OCI-LY3 (cell line): Measurements from ENCODE around the gene ADD2.

Experiments
- H2AFZ ChIP-seq: fragments of 200-600, 300-600 bp; shearing (Covaris generic); 2 replicates; pipeline ENCODE4 v1.6.0; 2014; ENCODE audit warnings: antibody characterized with exemption, low read depth, low read length
- H3K27ac ChIP-seq: fragments of 200-600, 300-600 bp; sonication (generic); 2 replicates; pipeline ENCODE4 v1.5.1; 2014; ENCODE audit warnings: mild to moderate bottlenecking, low read length, moderate library complexity, mixed read lengths
- H3K27me3 ChIP-seq: fragments of 200-600, 300-600 bp; sonication (generic); 2 replicates; pipeline ENCODE4 v1.6.1; 2014; ENCODE audit warnings: low read depth, low read length, mixed read lengths
- H3K36me3 ChIP-seq: fragments of 200-600, 300-600 bp; sonication (generic); replicated peaks from 2 replicates; pipeline ENCODE3; 2014; ENCODE audit warnings: low read depth, low read length, mixed read lengths
- H3K4me1 ChIP-seq: fragments of 300-600, 200-600 bp; sonication (generic); 2 replicates; pipeline ENCODE4 v1.6.1; 2014; ENCODE audit warnings: low read length, mixed read lengths
- H3K4me2 ChIP-seq: fragments of 200-600, 300-600 bp; sonication (generic); 2 replicates; pipeline ENCODE4 v1.6.1; 2014; ENCODE audit warnings: low read length, mixed read lengths
- H3K4me3 ChIP-seq: fragments of 300-600, 200-600 bp; sonication (generic); 2 replicates; pipeline ENCODE4 v1.5.1; 2014; ENCODE audit warnings: antibody characterized with exemption, mild to moderate bottlenecking, low read length, moderate library complexity
- H3K79me2 ChIP-seq: fragments of 300-600, 200-600 bp; shearing (Covaris generic); 2 replicates; pipeline ENCODE4 v1.6.1; 2014; ENCODE audit warnings: mild to moderate bottlenecking, low read length, mixed read lengths
- H3K9ac ChIP-seq: fragments of 300-600, 200-600 bp; shearing (Covaris generic); 2 replicates; pipeline ENCODE4 v1.6.0; 2014; ENCODE audit warnings: mild to moderate bottlenecking, low read length, moderate library complexity
- H3K9me3 ChIP-seq: fragments of 200-600, 300-600 bp; shearing (Covaris generic); 2 replicates; pipeline ENCODE4 v1.6.1; 2014; ENCODE audit warnings: low read length, mixed read lengths; ENCODE audit not compliant: insufficient read depth
- H4K20me1 ChIP-seq: fragments of 200-600, 300-600 bp; sonication (generic); 2 replicates; pipeline ENCODE4 v1.6.1; 2016; ENCODE audit warnings: low read length, mixed read lengths; ENCODE audit not compliant: insufficient read depth
- EZH2phosphoT487 ChIP-seq: fragments of 200-600 bp; shearing (Covaris generic); IDR thresholded peaks from 2 replicates; pipeline ENCODE4 v1.6.1; 2018; ENCODE audit warnings: antibody characterized with exemption, mixed run types, low read depth
- TF ChIP-seq, protein P1 (sequence below): fragments of 200-600, 300-600 bp; sonication (generic); IDR thresholded peaks from 2 replicates; pipeline ENCODE4 v1.5.1; 2014; ENCODE audit warnings: antibody characterized with exemption, low read length, low read depth

The ADD2 gene

DNA sequence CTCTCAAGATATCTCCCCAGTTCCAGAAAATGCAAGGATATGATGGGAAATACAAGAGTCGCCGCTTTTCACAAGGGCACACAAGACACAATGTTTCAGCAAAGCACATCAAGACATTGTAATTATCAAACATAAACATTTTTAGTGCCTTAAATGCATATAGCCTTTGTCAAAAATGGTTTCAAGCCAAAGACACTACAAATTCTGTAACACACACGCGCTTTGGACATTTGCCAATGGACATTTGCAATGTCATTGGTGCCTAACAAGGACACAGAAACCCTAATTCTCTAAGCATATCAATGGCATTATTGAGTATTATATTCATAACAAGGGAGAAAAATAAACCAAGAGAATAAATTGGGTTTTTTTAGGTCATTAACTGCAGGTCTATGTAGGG, 16.1 kb downstream of the ADD2 start:
- Histone ChIP-seq H3K4me2 (no peak overlapping the region), H3K36me3 (no peaks in the 10 kb centered on the region), H3K4me1 (no peaks in the 10 kb centered on the region), H3K27me3 (peaks cover 42% of the 10 kb centered on the region), H3K79me2 (no peaks in the 10 kb centered on the region), H4K20me1 (no peaks in the 10 kb centered on the region), H3K4me3 (no peak overlapping the region), H3K9me3 (no peaks in the 10 kb centered on the region), H2AFZ (no peak overlapping the region), H3K27ac (no peak overlapping the region), H3K9ac (no peak overlapping the region)
- TF ChIP-seq EZH2phosphoT487: no peak
- TF ChIP-seq, protein P1, sequence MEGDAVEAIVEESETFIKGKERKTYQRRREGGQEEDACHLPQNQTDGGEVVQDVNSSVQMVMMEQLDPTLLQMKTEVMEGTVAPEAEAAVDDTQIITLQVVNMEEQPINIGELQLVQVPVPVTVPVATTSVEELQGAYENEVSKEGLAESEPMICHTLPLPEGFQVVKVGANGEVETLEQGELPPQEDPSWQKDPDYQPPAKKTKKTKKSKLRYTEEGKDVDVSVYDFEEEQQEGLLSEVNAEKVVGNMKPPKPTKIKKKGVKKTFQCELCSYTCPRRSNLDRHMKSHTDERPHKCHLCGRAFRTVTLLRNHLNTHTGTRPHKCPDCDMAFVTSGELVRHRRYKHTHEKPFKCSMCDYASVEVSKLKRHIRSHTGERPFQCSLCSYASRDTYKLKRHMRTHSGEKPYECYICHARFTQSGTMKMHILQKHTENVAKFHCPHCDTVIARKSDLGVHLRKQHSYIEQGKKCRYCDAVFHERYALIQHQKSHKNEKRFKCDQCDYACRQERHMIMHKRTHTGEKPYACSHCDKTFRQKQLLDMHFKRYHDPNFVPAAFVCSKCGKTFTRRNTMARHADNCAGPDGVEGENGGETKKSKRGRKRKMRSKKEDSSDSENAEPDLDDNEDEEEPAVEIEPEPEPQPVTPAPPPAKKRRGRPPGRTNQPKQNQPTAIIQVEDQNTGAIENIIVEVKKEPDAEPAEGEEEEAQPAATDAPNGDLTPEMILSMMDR: no peak

DNA sequence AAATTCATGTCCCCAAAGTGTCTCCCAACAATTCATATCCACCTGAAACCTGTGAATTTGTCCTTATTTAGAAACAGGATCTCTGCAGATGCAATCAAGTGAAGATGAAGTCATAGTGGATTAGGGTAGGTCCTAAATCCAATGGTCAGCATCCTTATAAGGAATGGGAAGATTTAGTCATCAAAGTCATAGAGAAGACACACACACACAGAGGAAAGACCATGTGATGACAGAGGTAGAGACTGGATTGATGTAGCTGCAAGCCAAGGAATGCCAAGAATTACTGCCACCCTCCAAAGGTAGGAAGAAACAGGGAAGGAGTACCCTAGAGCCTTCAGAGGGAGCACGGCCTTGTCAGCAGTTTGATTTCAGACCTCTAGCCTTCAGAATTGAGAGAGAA, 17.7 kb downstream of the ADD2 start:
- TF ChIP-seq, protein P1: no peak
- no peak for TF ChIP-seq EZH2phosphoT487
- H3K4me2 ChIP-seq: no peak overlapping the region
- no peaks in the 10 kb centered on the region for H3K4me1 ChIP-seq
- H3K79me2 ChIP-seq: no peaks in the 10 kb centered on the region
- H3K27me3 ChIP-seq: peaks cover 41% of the 10 kb centered on the region
- H3K4me3 ChIP-seq: no peak overlapping the region
- no peak overlapping the region for H2AFZ ChIP-seq
- H3K36me3 ChIP-seq: no peaks in the 10 kb centered on the region
- no peak overlapping the region for H3K27ac ChIP-seq
- no peaks in the 10 kb centered on the region for H3K9me3 ChIP-seq
- H4K20me1 ChIP-seq: no peaks in the 10 kb centered on the region
- no peak overlapping the region for H3K9ac ChIP-seq

DNA sequence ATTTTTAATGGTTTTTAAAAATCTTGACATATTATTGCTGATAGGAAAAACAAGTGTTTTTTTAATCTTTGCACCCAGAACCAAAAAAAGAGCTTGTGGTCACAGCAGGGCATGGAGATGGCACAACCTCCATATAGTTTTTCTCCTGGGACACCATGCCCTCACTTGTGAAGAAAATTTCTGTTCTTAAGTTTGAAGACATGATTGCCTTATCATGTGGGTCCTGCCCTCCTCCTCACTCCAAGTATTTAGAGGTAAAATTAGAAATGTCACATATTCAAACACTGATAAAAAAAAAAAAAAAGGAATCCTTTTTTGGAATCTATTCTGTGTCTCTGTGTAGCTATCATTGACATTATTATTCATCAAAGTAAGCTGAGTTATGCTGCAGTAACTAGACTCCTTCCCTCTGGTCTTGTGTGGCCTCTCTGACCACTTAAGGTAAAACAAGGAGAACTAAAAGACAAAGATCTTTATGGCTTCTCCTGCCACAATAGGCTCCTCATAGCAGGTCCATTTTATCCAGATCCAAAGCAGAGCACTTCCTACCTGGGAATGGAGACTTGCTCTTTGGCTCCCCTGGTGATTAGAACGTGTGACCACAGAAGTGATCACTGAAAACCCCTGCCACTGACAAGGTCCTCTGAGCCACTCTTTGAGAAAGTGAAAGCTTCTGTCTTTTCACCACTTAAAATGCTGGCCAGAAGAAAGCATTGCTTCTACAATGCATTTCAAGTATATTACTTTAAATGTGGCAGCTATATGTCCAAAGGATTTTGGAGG, 19.8 kb downstream of the ADD2 start:
- Histone ChIP-seq H3K4me3 (no peak overlapping the region), H3K9me3 (no peaks in the 10 kb centered on the region), H3K9ac (no peak overlapping the region), H3K36me3 (no peaks in the 10 kb centered on the region), H2AFZ (no peak overlapping the region), H3K27me3 (peaks cover 40% of the 10 kb centered on the region), H3K79me2 (no peaks in the 10 kb centered on the region), H4K20me1 (no peaks in the 10 kb centered on the region), H3K27ac (no peak overlapping the region), H3K4me1 (no peaks in the 10 kb centered on the region), H3K4me2 (no peak overlapping the region)
- no peak for TF ChIP-seq EZH2phosphoT487
- TF ChIP-seq, protein P1: no peak

DNA sequence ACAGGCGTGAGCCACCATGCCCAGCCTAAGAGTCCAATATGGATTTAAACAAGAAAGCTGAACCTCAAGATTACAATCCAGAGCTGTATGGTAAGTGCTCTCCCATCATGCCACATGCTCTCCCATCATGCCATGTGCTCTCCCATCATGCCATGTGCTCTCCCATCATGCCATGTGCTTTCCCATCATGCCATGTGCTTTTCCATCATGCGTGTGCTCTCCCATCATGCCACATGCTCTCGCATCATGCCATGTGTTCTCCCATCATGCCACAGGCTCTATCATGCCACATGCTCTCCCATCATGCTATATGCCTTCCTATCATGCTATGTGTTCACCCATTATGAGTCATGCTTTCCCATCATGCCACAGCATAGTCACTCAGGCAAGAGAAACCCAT, 20.7 kb downstream of the ADD2 start:
- TF ChIP-seq, protein P1: no peak
- no peaks in the 10 kb centered on the region for H3K36me3 ChIP-seq
- no peak overlapping the region for H3K4me2 ChIP-seq
- H3K4me1 ChIP-seq: no peaks in the 10 kb centered on the region
- no peak overlapping the region for H2AFZ ChIP-seq
- H3K27me3 ChIP-seq: peaks cover 40% of the 10 kb centered on the region
- H3K9ac ChIP-seq: no peak overlapping the region
- H4K20me1 ChIP-seq: no peaks in the 10 kb centered on the region
- no peak overlapping the region for H3K4me3 ChIP-seq
- H3K9me3 ChIP-seq: no peaks in the 10 kb centered on the region
- no peak overlapping the region for H3K27ac ChIP-seq
- no peaks in the 10 kb centered on the region for H3K79me2 ChIP-seq
